Measurements from ENCODE around the gene DHRS3.
A peak's percentile ranks its signal among the peaks of the same experiment; 100 is the strongest.
"Not testable (repeated sequence)": the region's sequence is repeated elsewhere in the genome, so short reads cannot be mapped to it uniquely, and the experiment has no call there.

The DHRS3 gene

DNA sequence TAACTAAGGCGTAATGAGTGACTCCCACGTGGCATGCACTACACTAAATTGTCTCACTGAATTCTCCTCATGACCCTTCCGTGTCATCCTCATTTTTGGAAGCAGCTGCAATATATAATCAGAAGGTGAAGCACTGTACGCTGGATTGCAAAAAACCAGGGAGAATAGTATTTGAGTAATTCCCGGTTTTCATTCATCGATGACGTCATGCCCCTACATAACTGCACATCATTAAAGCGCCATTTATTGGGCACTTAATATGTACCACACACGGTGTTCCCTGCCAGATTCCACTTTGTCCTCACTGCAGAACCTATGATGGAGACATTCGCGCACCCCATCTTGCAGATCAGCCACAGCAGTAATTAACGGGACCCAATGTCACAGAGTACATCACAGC, 41.0 kb downstream of the DHRS3 start:
- no peak for DNase-seq (ENCODE audit: low spot score)

DNA sequence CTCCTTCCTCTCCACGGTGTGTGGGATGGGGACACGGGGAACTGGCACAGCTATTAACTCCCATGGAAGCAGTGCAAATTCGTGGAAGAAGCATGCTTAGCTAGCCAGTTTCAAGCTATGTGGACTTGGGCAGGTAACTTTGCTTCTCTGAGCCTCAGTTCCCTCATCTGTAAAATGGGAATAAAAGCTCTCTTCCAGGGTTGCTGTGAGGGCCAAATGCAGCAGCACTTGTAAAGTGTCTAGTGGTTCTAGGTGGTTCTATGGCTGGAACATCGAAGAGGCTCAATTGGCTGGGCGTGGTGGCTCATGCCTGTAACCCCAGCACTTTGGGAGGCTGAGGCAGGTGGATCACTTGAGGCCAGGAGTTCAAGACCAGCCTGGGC, 43.3 kb downstream of the DHRS3 start:
- DNase-seq (ENCODE audit: low spot score) = no peak

DNA sequence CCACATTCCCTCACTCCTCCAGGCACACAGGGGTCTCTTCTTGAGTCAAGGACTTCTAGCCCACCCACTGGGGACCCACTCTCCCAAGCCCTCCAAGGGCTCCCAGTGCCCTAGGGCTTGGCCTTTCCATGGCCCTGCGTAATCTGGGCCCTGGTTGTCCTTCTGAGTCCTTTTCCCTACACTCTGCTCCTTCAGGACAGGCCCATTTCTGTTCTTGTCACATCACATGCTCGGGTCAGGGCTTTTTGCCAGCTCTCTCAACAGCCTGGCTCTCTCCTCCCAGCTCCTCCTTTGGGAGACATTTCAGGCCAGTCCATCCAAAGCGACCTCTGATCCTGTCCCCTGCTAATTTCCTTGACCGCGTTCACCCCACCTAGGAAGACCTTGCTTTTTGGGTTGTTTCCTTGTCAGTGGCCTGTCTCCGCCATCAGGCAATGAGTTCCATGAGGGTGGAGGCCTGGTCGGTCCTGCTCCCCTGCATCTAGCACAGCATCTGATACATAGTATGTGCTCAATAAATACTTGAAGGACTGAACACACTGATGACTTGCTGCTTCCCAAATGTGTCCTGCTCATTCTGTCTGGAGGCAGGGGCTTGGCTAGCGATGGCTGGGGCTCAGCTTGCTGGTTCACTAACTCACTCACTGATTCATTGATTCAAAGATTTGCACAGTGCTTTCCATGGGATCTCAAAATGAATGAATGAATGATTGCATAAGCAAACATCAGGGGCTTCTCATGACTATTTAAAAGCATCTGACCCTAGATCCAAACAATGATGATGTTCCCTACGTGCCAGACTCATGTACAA, 44.8 kb downstream of the DHRS3 start:
- no peak for DNase-seq (ENCODE audit: low spot score)

DNA sequence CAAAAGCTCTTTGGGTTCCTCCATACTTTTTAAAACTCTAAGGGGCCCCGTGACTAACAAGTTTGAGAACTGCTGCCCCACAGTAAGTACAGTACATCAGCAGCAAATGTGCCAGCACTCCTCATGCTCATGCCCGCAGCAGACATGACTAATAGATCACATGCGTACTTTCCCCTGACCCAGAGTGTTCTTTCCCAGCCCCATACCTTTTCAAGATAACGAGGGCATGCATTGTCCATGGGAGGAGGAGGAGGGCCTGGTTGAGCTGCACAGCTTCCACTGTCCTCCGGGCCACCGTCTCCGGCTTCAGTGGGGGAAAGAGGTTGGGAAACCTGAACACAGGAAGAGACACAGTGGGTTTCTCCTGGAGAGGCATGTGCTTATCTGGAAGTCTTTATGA, 45.5 kb downstream of the DHRS3 start:
- DNase-seq (ENCODE audit: low spot score) = no peak

DNA sequence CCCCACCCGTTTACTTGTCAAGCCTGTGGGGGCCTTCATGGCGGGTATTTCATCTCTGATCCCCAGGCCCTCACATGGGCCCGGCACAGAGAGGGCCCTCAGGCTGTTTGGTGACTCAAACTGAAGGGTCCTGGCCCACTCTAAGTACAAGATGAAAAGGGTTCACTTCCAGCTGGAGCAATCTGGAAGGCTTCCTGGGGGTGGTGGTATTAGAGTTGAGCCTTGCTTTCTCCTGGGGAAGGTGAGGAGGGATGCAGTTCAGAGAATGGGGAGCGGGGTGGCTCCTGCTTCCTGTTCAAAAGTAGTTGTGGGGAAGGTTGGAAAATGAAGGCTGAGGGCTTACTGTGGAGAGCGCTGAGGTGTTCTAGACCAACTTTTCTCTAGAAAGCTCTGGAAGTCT, 47.7 kb downstream of the DHRS3 start:
- no peak for DNase-seq (ENCODE audit: low spot score)

DNA sequence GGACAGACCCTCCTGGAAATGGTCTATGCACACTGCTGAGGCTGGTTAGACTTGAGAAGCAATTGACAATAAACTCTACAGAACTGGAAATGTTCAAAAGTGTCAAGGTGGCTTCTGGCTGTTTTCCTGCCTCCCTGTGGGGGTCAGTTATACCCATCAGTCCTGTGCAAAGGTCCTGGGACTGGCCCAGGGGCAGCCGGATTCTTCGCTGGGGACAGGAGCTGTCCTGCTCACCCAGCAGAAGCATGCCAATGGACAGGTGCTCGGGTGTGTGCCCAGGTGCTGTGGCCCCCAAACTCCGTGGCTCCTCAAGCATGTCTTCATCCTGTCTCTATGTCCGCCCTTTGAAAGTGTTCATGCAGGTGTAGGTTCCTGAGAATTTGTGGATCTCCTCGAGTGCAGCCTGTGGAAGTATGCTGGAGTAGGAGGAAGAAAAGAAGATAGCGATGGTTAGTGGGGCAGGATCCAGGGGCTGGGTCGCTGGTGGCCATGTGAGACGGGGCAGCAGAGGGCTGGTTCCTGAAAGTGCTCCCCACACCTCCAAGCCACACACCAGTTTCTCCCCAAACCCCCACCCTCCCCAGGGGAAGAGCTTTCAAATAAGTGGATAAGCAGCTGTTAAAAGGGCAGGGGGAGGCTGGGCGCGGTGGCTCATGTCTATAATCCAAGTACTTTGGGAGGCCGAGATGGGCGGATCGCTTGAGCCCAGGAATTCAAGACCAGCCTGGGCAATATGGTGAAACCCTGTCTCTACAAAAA, 49.8 kb downstream of the DHRS3 start:
- DNase-seq (ENCODE audit: low spot score) = no peak

DNA sequence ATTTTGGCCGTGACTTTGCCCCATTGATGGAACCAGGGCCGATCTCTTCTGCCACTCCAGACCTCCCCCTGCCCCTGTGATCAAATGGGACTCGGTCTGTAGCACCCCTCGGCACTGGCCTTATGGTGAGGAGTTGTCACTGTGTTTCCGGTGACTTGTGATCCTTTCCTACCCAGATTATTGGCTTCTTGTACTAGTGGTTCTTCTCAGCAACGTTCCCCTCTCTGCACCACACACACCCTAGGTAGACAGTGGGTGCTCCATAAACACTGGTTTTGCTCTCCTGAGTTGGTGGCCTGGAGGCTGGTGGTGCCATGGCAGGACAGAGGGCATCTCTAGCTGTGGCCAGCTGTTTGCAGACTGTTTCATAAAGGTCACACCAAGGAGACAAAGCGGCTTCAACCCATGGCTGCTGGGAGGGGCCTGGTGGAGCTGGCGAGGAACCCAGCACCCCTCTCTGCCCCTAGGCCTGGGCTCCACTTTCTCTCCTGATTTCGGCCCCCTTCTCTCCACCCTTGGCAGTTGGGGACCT, 50.7 kb downstream of the DHRS3 start:
- no peak for DNase-seq (ENCODE audit: low spot score)

DNA sequence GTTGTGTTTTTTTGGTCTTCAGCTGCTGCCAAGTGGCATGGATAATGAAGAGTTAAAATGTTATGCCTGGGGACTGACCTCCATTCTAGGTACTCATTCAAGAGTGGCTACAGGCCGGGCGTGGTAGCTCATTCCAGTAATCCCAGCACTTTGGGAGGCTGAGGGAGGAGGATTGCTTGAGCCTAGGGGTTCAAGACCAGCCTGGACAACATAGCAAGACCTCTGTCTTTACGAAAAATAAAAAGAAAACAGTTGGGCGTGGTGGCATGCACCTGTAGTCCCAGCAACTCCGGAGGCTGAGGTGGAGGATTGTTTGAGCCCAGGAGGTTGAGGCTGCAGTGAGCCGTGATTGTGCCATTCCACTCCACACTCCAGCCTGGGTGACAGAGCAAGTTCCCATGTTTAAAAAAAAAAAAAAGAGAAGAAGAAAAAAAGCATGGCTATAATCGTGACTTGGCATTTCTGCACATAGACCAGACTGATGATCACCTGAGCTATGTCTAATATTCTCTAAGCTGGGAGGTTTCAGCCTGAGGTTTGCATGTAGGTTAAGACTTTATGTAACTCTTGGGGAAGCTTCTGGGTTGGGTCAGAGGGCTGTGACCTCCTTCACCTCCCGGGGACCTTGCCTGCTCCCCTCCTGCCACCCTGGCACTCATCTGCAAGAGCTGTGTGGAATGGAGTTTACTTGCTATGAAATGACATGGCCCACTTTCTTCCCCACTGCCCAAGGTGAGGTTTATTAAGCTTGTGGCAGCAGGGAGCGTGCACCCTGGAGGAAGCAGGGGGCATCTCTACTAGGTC, 51.3 kb downstream of the DHRS3 start:
- no peak for DNase-seq (ENCODE audit: low spot score)

DNA sequence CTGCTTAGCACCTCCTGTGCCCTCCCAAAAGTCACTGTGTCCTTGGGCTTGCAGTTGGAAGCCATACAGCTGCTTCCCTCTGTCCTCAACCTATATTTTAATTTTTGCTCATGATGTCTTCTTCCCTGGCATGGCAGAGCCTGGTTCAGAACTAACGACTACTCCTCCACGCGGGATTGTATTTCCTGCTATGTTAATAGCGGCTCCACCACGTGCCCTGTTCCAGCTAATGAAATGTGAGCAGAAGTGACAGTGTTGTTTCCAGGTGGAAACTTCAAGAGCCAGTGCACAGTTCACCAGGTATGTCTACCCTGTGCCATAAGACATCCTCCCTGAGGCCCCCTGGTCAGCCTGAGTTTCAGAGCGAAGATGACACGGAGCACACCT, 52.1 kb downstream of the DHRS3 start:
- no peak for DNase-seq (ENCODE audit: low spot score)

DNA sequence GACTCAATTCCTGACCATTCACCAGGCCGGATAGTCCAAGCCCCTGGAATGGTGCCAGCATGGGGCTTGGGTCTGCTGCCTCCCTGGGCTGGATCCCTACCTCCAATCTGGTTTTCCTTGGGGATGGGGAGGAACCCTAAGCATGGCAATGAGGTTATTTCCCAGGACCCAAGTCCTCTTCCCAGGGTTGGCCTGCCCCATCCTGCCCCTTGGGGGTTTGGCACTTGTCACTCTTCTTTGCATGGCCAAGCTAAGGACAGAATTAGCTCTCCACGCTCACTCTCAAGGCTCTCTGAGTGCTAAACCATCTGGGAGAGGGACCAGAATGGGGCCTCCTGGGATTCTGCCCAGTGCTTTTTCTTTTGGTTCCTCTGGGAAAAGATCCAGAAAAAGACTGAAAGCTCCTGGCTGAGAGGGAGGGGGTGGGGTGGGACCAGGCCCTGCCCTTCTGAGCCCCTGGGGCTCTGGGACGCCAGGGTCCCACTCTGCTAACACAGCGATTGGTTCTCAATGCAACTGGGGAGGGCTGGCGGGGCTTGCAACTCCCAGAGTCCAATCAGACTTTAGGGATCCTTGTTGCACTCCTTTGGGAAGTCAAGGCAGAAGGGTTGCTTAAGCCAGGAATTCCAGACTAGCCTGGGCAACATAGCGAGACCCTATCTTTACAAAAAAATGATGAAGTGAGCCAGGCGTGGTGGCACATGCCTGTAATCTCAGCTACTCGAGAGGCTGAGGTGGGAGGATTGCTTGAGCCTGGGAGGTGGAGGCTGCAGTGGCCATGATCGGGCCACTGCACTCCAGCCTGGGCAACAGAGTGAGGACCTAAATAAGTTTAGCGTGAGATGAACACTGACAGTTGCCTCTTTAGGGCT, 52.7 kb downstream of the DHRS3 start:
- DNase-seq (ENCODE audit: low spot score) = no peak

DNA sequence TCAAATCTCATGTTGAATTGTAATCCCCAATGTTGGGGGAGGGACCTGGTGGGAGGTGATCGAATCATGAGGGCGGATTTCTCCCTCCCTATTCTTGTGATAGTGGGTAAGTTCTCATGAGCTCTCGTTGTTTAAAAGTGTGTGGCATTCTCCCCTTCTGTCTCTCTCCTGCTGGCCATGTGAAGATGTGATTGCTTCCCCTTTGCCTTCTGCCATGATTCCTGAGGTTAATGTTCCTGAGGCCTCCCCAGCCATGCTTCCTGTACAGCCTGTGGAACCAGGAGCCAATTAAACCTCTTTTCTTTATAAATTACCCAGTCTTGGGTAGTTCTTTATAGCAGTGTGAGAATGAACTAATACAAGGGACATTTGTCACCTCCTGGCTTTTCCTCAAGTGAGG, 53.8 kb downstream of the DHRS3 start:
- not testable (repeated sequence) for DNase-seq (ENCODE audit: low spot score)

DNA sequence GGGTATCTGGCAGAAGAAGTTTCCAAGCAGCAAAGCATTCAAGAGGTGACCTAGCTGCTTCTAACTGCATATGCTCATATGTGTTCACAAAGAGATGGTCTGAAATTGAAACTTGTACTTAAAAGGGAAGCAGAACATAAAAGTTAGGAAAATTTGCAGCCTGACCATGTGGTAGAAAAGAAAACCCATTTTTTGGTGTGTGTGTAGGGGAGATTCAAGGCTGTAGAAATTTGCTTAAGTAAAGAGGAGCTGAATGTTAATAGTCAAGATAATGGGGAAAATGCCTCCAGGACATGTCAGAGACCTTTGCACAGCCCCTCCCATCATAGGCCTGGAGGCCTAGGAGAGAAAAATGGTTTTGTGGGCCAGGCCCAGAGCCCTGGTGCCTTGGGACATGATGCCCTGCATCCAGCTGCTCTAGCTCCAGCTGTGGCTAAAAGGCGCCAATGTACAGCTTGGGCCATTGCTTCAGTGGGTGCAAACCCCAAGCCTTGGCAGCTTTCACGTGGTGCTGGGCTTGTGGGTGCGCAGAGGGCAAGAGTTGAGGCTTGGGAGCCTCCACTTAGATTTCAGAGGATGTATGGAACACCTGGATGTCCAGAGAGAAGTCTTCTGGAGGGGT, 54.9 kb downstream of the DHRS3 start:
- no peak for DNase-seq (ENCODE audit: low spot score)

DNA sequence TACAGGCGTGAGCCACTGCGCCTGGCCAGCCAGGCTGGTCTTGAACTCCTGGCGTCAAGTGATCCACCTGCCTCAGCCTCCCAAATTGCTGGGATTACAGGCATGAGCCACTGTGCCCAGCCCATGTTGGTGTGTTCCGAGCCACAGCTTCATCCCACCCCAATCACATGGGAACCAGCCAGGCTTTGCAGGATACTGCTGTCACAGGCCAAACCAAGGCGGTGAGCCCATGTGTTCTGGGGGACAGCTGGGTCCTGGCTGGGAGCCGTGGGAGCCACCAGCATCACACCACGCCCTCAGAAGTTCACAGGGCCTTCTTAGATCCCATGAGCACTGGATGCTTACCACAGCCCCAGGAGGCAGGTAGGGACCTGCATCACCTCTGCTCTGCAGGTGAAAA, 56.9 kb downstream of the DHRS3 start:
- DNase-seq (ENCODE audit: low spot score) = no peak

DNA sequence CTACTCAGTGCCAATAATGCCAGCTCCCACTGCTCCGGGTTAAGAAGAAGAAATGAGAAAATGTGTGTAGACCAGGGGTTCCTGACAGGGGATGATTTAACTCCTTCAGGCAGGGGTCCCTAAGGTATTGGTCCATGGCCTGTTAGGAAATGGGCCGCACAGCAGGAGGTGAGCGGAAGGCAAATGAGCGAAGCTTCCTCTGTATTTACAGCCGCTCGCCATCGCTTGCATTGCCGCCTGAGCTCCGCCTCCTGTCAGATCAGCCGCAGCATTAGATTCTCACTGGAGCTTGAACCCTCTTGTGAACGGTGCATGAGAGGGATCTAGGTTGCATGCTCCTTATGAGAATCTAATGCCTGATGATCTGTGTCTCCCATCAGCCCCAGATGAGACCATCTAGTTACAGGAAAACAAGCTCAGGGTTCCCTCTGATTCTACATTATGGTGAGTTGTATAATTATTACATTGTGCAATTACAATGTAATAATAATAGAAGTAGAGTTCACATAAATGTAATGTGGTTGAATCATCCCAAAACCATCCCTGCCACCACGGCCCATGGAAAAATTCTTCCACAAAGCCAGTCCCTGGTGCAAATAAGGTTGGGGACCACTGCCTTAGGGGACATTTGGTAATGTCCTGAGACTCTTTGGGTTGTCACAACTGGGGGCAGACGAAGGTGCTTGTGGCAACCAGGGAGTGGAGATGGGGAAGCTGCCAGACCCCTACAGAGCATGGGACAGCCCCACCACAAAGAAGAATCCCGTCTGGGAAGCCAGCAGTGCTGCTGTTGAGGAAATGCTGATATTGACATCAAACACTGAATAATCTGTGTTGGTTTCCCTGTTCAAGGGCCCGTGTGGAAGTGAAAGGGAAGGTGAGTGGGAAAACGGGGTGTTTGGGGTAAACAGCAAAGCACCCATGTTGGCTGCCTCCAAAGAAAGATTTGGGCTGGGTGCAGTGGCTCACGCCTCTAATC, 60.8 kb downstream of the DHRS3 start:
- no peak for DNase-seq (ENCODE audit: low spot score)

DNA sequence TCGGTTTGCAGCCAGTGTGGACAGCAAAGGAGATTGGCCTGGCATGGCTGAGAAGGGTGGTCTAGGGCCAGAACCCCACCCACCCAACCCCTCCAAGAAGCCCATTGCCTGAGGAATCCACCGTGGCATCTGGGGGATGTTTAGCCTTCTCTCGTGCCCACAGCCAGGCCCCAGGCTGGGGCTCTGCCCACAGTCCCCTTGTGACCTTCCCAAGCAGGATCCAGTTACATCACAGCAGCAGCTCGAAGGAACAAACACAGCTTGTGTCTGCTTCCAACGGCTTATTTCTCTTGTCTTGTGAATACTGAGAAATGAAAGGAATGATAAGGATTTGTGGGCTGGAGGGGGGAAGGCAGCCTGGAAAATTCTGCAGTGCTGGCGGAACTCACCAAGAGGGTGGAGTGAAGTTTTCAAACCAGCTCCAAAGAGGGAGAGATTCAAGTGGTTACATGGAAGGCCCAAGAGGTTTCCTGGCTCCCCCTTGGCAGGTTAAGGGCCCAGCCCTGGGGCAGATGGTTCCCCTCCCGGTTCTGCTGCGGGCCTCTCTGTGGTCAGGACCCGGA, 61.6 kb downstream of the DHRS3 start:
- DNase-seq (ENCODE audit: low spot score) = peak; percentile 76

DNA sequence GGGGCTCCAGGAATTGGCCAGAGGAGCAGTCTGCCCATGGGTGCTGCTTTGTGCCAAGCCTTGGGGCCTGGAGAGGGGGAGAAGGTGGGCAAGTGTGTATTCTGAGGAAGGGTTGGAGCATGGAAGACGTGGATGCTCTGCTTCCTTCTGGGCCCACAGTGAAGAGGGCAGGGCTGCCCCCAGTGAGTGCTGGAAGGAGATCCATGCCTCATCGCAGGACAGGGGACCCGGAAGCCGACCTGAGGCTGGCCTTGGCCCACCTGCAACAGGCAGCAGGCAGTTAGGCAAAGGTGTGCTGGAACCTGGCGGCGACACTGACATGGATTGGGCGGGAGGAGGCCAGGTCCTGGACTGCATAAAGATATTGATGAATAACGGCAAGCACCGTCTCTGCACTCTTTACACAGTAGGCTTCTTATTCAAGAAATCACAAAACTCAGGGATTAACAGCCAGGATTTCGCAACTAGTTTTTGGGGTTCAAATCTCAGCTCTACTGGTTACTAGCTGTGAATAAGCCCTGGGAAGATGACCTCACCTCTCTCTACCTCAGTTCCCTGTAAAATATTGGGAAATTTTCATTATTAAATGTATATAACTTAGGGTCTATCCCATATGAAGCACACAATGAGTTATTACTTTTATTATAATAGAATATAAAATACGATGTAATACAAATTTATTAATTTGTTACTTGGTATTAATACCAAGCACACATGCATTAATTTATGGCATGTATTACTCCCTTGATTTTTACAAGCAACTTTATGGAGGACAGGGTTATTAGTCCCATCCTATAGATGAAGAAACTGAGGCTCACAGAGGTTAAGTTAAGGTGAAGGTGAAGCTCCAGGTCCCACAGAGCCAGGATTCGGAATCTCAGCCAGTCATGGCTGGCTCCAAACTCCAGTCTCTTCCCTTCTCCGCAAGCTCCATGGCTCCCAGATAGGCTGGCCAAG, 62.3 kb downstream of the DHRS3 start:
- DNase-seq (ENCODE audit: low spot score) = no peak

DNA sequence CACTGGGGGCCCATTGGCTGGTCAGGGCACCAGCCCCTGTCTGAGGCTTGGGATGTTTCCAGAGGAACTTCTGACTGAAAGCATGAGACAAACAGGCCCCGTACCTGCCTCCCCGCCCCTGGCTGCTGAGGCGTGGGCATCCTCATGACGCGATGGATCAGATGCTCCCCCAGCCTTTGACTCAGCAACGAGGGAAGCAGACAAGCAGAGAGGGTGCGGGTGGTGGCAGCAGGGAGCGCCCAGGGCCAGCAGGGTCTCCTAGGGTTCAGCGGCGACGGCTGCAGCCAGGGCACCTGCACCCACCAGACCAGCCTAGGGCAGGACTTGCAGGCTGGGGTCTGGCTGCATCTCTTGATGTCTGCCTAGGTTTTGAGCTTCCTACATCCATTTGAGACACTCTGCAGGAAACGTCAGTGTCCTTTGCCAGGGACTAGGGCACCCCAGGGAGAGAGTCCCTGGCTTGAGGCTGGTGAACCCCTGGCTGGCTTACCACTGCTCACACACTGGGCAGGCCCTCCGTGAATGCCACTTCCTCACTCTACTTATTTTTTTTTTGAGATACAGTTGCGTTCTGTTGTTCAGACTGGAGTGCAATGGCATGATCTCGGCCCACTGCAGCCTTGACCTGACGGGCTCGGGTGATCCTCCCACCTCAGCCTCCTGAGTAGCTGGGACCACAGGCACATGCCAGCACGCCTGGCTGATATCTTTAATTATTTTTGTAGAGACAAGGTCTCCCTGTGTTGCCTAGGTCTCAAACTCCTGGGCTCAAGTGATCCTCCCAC, 63.3 kb downstream of the DHRS3 start:
- no peak for DNase-seq (ENCODE audit: low spot score)

DNA sequence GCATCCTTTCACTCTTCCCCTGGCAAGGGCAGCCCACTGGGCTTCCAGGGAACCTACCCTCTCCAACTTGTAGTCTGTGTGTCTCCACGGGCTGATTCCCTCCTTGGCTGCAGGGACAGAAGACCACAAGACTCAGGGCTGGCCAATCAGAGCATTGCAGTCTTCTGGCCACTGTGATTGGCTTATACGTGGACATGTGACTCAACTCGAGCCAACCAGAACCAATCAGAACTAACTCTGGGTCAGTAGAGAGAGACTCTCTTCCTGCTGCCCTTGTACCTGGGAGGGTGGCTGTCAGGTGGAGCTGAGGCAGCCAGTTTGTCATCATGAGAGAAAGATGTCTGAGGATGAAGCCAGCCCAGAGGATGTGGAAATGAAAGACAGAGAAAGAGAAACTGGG, 64.0 kb downstream of the DHRS3 start:
- DNase-seq (ENCODE audit: low spot score) = no peak

All from SW480 (cell line).